Suprapubic skin (tissue), 4 donors: ENCODE measurements around the gene SPRYD7.

ENCODE experiments used
- POLR2A ChIP-seq, 2 donors: fragments of 450-650 bp; IDR thresholded peaks; one replicate each; pipeline ENCODE4 v1.6.1; 2017; ENCODE audit warnings: antibody characterized with exemption in 2 of 2, mild to moderate bottlenecking in 2 of 2, moderate library complexity in 2 of 2
- POLR2AphosphoS5 ChIP-seq, 3 donors: sonication (generic); formaldehyde crosslinking; IDR thresholded peaks; one replicate each; pipeline ENCODE4 v1.6.1; 2017; ENCODE audit warnings: antibody characterized with exemption in 3 of 3
- TF ChIP-seq, protein P1 (sequence below), 2 donors: fragments of 200-600 bp in 1 of 2; fragments of 450-650 bp in 1 of 2; sonication (generic) in 1 of 2; IDR thresholded peaks; one replicate each; pipeline ENCODE4 v1.5.1; 2016 to 2019; ENCODE audit warnings: antibody characterized with exemption in 2 of 2, mild to moderate bottlenecking in 1 of 2, moderate library complexity in 1 of 2

DNA sequence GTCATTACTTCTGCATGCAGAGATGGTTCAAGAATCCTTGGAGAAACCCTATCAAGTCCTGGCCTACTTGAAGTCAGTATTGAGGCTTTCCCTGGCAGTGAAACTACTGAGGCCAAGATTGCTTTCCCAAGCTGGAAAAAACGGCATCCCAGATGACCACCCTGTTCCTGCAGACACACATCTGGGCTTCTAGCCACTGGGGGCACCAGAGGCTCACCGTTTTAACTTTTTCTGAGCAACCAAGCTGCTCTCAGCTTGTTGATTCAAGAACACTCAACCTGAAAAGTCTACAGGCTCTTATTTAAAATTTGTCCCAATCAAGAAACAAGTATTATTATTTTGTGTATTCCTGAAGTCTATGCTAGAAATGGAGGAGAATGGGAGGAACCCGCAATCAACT is 66.6 kb downstream of the SPRYD7 start:
- TF ChIP-seq, protein P1, sequence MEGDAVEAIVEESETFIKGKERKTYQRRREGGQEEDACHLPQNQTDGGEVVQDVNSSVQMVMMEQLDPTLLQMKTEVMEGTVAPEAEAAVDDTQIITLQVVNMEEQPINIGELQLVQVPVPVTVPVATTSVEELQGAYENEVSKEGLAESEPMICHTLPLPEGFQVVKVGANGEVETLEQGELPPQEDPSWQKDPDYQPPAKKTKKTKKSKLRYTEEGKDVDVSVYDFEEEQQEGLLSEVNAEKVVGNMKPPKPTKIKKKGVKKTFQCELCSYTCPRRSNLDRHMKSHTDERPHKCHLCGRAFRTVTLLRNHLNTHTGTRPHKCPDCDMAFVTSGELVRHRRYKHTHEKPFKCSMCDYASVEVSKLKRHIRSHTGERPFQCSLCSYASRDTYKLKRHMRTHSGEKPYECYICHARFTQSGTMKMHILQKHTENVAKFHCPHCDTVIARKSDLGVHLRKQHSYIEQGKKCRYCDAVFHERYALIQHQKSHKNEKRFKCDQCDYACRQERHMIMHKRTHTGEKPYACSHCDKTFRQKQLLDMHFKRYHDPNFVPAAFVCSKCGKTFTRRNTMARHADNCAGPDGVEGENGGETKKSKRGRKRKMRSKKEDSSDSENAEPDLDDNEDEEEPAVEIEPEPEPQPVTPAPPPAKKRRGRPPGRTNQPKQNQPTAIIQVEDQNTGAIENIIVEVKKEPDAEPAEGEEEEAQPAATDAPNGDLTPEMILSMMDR (IDR thresholded peaks at IDR 0.05) = no peak
- TF ChIP-seq POLR2A (IDR thresholded peaks at IDR 0.05) (no peak), POLR2AphosphoS5 (IDR thresholded peaks at IDR 0.05) (no peak)
